Stimulated activated CD8-positive, alpha-beta memory T cell treated with anti-CD3 and anti-CD28 coated beads, Interleukin-4, amount 100 ng/mL, for 24 hours (primary cell): ENCODE results near the gene FBXL16.
"Not testable (repeated sequence)": the region's sequence is repeated elsewhere in the genome, so short reads cannot be mapped to it uniquely, and the experiment has no call there.

ENCODE experiments used
- DNase-seq: peaks from one replicate; pipeline ENCODE4 v3.0.0-alpha.2; 2020; ENCODE audit warnings: low read depth

Gene FBXL16

DNA sequence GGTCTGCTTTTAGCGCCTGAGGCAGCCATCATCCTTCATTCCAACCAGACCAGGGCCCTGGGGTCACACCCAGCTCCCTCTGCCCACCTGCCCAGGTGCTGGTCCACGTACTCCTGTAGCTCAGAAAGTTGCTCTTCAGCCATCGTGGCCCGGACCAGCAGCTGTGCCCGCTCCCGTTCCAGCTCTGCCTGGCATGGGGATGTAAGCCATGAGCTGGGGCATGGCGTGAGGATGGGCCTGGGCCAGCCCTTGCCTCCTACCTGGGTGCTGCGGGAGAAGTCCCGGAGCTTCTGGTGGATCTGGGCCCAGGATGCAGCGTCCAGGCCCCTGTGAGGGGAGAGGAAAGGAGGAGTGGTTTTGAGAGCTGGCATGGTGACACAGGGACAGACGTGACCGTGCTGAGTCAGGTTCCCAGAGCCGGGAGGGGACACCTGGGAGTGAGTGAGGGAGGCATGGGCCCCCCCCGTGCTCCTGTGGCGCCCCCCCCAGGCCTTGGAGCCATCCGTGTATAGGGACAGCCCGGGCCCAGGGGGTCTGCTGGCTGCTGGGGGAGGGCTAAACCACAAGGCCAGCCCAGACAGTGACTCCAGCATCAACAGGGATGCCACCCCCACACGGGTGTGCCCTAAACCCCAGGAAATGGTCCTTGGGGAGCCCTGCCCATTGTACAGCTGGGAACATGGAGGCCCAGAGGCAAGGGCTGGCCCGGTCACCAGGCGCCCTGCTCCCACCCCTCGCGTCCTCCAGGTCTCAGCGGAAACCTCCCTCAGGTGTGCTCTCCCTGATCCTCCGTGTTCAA is 17.4 kb upstream of the FBXL16 start:
- DNase-seq: no peak

- DNase-seq: no peak
These were observed 16.4 kb upstream of the FBXL16 start for GRCh38 chr16:721765-722540.

DNA sequence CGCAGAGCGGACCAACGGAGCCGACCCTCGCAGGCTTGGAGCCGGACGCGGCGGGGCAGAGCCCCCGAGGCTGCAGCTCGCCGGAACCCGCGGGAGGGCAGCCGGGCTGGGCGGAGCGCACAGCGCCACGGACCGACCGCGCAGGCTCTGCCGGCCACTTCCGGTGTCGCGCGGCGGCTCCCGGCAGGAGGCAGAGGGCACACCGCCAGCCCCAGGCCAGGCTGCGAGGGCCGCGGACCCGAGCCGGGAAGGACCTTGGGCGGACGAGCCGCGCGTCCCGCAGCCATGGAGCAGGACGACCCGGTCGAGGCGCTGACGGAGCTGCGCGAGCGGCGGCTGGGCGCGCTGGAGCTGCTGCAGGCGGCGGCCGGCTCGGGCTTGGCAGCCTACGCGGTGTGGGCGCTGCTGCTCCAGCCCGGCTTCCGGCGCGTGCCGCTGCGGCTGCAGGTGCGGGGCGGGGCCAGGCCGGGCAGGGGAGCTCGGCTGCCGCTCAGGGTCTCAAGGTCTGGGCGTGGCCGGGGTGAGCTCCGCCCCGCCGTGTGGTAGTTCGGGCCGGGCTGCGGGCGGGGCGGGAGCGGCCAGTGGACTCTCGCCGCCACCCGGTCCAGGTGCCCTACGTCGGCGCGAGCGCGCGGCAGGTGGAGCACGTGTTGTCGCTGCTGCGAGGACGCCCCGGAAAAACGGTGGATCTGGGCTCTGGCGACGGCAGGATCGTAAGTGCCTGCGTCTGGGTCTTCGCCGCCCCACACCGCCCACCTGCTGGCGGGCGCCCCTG is 15.6 kb upstream of the FBXL16 start, which contains the start of gene ANTKMT:
TSS of gene ANTKMT (plus strand) at position 157 of the 775 bp plus-strand sequence. CDS start at position 286, 129 bp downstream.
- DNase-seq: peak; percentile 75

GRCh38 chr16:720447-720989 is 14.9 kb upstream of the FBXL16 start:
- no peak for DNase-seq

GRCh38 chr16:719815-720446 is 14.3 kb upstream of the FBXL16 start:
- no peak for DNase-seq

- no peak for DNase-seq
These were observed 13.3 kb upstream of the FBXL16 start for GRCh38 chr16:718922-719321.

DNA sequence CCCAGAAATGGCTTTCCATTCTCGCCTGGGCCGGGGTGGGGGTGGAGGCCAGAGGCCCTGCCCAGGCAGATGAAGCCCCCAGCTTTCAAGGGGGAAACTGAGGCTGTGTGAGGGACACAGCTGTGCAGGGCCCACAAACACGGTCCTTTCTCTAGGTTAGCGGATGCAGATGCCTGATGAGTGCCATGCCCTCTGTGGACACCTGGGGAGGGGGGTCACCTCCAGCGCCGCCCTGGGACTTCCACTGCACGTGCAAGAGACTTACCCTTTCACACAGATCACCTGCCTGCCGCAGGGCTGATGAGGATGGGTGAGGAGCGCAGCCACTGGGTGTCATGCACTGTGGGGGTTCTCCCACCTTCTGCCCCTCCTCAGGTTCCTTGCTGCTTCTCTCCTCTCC is 12.8 kb upstream of the FBXL16 start:
- no peak for DNase-seq

DNA sequence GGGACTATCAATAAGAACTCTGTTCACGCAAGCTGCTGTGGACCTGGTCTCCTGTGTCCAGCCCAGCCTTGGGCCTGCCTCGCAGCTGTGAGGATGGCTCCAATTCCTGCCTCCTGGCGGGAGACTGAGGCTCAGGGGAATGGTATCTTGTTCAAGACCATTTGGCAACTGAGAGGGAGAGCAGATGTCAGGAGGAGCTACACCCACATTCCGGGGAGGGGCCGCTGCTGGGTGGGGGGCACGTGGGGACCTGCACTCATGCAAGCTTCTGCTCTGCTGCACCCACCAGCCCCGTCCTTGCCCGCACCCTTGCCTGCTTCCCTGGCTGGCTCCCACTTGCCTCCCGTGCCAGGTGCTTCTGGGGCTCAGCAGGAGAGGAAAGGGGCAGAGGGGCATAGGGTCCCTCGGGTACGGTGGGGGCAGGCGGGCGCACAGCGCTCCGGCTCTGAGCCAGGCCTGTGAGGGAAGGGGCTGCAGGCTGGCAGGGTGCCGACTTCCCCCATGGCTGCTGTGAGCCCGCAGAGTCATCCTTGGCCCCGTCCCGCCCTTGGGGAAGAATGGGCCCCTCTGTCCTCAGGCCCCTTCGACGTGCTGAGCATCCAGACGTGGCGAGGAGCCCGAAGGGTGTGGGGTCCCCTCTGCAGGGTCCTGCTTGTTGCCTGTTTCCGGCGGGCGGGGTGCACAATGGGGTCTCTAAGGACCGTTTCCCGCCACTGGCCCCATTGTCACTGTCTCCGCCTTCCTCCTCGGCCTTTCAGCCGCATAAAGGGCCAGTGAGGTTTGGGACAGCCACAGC is 12.0 kb upstream of the FBXL16 start:
- DNase-seq: no peak

DNA sequence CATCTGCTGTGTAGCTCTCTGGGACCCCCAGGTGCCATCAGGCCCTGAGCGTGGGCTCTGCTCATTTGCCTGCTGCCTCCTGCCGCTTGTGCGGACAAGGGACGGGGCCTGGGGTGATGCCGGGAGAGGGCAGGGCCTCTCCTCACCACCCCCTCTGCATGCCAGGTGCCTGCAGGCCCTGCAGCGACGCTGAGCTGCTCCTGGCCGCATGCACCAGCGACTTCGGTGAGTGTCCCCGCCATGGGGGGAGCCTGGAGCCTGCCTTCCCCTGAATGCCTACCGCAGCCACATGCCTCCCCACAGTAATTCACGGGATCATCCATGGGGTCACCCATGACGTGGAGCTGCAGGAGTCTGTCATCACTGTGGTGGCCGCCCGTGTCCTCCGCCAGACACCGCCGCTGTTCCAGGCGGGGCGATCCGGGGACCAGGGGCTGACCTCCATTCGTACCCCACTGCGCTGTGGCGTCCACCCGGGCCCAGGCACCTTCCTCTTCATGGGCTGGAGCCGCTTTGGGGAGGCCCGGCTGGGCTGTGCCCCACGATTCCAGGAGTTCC is 11.2 kb upstream of the FBXL16 start:
- DNase-seq: no peak

DNA sequence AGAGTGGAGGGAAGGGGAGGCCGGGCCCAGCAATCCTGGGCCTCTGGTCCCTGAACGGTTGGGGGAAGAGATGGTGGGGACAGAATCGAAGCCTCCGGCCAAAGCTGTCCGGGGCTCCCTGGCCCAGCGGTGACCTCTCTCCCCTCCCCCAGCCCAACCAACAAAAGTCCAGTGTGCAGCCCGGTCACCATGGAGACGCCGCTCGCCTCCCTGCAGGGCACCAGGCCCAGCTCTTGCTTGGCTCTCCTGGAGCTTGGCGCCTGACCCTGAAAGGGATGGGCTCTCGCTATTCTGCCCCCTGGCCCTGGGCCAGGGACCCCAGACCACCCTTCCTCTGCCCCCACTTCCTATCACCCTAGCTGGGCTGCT is 10.6 kb upstream of the FBXL16 start:
- DNase-seq: no peak

DNA sequence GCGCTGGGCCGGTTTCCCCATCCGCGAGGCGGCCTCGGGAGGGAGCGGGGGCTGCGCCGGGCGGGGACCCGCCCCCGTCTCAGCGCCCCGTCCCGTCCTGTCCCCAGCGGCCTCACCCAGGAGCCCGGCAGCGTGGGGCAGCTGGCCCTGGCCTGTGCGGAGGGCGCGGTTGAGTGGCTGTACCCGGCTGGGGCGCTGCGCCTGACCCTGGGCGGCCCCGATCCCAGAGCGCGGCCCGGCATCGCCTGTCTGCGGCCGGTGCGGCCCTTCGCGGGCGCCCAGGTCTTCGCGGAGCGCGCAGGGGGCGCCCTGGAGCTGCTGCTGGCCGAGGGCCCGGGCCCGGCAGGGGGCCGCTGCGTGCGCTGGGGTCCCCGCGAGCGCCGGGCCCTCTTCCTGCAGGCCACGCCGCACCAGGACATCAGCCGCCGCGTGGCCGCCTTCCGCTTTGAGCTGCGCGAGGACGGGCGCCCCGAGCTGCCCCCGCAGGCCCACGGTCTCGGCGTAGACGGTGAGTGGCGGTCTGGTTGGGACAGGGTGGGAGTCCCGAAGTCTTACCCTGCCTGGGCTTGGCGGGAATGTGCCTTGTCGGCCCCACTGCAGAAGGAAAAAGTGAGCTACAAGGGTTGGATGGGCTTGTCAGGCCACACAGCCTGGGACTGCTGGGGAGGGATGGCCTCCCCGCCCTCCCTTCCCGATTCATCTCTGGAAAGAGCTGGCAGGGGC is 10.0 kb upstream of the FBXL16 start:
- no peak for DNase-seq

DNA sequence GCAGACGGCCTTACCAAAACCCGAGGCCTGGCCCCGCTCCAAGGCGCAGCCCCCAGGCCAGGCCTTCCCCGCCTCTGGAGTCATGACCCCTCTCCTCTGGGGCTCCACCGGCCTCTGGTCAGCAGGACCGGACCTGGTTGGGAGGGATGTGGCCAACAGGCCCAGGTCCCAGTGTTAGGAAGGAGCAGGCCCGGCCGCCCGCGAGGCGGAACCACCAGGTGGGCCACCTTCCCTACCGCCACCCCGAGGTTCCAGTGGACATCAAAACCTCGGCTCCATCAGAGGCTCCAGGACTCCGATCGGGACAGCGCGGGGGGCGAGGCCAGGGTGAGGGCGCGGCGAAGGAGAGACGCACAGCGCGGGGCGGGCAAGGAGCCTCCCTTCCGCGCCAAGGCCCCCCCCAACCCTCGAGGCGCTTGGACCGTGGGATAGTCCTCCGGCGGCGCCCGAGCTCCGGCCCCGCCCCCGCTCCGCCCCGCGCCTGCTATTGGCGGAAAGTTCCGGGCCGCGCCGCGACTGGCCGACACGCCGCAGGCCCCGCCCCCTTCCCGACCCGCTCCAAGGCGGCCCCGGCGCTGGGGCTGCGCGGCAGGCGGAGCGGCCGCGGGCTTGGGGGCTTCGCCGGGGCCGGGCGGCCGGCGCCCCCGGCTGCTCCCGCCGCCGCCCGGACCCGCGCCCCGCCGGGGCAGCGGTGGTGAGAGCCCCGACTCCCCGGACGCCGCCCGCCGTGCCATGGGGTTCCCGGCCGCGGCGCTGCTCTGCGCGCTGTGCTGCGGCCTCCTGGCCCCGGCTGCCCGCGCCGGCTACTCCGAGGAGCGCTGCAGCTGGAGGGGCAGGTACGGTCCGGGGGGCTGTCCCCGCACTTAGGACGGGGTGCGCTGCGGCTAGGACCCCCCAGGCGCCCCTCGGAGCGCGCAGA is 9.2 kb upstream of the FBXL16 start, which contains the start of gene METRN:
TSS of gene METRN (plus strand) at position 561 of the 919 bp plus-strand sequence. CDS start at position 733, 172 bp downstream.
- peak; percentile 90 for DNase-seq

DNA sequence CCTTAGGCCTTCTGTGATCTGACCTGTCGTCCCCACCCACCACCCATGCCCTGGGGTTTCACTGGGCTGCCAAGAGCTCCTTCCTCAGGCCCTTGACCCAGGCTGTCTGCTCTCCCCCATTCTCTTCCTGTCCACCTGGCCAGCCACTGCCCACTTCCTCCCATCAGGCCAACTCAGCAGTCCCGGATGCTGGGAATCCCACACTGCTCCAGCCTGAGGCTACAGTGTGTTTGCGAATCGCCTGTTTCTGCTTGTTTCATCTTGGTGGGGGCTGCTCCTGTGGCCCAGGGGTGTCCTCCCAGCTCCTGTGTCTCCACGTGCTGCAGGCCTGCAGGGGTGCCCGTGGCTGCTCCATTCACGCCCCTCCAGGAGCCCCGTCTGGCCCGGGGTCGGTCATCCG is 8.5 kb upstream of the FBXL16 start:
- no peak for DNase-seq

GRCh38 chr16:712740-713250 is 7.2 kb upstream of the FBXL16 start:
- not testable (repeated sequence) for DNase-seq

- DNase-seq: peak; percentile 70
These were observed 6.1 kb upstream of the FBXL16 start for GRCh38 chr16:711548-712320.

GRCh38 chr16:711084-711483 is 5.5 kb upstream of the FBXL16 start:
- no peak for DNase-seq

DNA sequence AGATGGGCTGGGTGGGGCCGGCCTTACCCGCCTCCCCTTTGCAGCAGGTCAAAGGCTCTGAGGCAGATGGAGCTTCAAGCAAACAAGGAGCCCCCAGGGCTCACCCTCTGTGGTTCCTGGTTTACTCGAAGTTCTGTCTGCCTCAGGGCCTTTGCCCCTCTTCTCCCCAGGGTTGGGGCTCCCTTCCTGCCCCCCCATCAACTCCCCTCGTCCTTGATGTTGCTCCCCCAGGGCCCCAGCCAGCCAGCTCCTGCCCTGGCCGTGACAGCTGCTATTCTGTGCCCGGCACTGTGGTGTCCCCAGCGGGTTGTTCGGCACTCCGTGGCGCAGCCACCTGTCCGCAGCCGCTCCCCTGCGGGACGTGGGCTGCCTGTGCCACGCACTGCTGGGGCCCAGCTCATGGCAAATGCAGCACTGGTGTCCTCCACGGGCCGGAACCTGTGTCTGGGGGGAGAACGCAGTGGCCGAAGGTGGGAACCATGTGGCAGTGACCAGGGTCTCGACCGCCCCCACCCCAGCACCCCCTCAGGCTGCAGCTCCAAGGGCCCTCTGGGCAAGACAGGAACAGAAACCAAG is 5.0 kb upstream of the FBXL16 start:
- DNase-seq: no peak
